Measurements from ENCODE around the gene NAPEPLD.
"Not testable (repeated sequence)": the region's sequence is repeated elsewhere in the genome, so short reads cannot be mapped to it uniquely, and the experiment has no call there.

NAPEPLD gene

DNA sequence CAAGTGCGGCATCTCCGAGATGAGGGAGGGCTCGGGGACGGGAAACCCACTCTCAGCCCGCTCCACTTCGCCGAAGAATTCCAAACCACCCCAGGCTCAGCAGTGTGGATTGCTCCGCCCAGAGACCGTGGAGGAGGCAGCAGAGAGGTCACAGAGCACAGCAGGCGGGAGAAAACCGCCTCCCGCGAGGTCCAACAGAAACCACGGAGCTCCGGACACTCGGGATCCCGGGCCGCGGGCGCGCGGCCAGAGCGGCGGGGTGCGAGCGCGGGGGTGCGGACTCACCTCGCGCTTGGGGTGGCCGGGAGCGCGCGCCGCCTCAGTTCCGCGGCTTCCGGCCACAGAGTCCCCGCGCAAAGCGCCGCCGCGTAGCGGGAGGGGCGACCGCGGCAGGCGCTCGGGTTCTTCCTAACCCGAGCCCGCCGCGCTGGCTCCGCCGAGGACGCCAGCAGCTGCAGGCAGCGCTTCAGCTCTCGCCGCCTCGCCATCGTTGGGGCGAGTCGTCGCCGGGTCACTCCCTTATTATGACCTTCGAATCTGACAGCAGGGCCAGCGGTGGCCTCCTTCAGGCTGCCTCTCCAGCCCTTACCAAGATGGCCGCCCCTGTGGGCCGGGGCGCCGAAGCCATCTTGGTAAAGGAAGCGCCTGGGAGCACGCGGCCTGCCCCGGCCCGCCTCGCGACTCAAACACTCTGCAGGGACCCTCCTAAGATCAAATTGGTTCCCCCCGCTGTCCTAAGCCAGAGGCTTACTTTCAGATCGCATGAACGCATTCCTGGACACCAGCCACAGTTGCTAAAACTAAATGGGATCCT lies at the start of gene NAPEPLD:
TSS of gene NAPEPLD (minus strand) at position 106 of the 814 bp plus-strand sequence. CDS start 20,323 bp downstream, outside the sequence.
- peak; percentile 60 for DNase-seq (ENCODE audit: low read depth)

GRCh38 chr7:103198079-103198478 lies 49.2 kb upstream of the NAPEPLD start:
- DNase-seq (ENCODE audit: low read depth), result not testable (repeated sequence)

DNA sequence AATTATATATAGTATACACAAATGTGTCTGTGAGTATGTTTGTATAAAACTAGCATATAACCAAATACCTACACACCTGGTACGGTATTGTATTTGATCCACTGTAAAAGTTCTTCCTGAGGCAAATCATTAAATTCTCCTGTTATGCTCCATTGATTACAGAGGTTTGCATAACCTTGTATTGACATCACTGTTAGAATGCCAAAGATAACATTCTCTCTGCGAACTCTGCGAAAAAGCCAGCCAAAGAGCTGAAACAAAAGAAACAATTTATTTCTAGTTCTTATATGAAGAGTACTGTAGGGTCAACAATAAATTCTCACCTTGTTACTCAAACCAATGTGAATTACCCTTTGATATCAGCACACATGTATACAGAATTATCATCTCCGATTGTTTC lies 46.5 kb upstream of the NAPEPLD start:
- DNase-seq (ENCODE audit: low read depth), result not testable (repeated sequence)

DNA sequence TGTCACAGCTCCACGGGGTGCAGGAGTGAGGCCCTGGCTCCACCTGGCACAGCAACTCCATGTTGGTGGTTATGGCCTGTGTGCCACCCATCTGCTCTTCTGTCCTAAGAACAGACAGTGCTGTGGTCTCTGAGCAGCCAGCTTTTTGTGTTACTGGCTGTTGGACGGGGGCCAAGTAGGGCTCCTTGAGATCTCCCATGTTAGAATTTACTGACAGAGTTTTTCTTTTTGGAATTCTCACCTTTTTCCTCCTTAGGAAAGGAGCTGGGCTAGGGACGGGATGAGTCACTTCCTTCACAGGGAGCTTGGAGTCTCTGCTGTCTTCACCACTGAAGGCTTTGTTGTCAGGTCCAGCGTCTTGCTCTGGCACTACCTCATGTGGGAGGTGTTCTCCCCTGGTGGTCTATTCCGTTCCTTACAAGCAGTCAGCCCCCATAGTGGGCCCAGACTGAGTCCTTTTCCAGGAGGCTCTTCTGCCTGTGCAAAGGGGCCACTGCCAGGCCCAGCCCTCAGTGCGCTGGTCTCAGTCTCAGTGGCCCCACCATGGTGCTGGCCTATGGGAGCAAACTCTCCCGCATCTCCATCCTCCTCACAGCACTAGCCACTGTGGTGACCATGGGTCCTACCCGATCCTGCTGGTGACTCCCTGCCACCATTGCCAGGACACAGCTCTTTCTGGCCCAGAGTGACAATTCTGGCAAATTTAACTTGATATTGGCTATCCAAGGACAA lies 23.7 kb upstream of the NAPEPLD start:
- not testable (repeated sequence) for DNase-seq (ENCODE audit: low read depth)

DNA sequence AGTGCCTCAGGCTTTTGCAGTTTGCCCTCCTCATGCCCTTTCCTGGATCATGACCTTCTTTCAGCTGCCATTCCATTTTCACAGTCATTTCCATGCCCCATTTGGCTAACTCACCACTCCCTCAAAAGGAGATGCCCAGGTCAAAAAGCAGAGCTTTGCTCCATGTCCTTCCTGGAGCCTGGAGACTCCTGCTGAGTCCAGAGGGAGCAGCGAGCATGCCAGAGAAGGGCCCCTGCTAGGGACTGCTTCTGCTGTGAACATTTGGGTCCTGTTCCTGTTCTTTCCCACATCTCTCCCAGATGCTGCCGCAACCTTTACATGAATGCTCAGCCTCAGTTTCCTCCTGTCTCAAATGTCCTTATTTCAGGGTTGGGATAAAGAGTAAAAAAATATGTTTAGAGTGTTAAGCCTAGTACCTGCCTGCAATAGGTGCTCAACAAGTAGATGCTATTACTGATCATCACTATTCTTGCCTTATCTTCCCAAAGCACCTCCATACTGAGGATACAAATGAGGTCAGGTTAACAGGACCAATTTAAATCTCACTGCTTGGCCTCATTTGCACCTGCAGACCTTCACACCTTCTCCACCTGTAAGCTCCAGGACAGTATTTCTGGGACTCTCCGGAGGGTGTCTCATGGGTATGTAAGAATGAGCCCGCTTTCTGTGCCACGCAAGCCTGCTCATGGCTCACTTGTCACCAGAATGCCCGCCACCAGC lies 23.0 kb upstream of the NAPEPLD start:
- DNase-seq (ENCODE audit: low read depth), result not testable (repeated sequence)

DNA sequence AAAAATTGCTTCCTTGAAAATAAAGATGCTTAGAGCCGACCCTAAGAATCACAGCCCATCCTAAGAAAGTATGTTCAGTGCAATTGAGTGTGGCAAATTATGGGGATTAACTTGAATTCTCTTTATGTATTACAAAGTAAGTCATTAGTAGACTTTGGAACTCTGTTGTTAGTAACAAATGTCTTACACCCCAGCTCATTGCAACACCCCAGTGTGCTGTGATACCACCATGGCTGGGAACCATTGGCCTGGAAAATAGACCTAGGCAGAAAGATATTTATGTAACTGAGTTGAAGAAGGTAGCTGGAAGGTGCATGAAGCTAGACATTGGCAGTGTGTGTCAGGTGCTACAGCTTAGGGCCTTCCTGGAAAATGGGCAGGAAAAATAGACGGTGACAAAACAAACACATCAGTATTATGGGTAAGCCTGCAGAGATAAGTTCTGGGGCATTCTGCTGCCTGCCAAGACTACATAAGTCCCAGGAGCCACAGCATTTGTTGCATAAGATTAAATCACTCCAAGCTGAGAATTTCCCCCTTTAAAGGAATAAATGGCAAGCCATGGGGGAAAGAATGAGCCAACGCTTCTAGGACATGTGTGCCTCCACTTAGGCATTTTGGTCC lies 18.1 kb upstream of the NAPEPLD start:
- DNase-seq (ENCODE audit: low read depth), result not testable (repeated sequence)

DNA sequence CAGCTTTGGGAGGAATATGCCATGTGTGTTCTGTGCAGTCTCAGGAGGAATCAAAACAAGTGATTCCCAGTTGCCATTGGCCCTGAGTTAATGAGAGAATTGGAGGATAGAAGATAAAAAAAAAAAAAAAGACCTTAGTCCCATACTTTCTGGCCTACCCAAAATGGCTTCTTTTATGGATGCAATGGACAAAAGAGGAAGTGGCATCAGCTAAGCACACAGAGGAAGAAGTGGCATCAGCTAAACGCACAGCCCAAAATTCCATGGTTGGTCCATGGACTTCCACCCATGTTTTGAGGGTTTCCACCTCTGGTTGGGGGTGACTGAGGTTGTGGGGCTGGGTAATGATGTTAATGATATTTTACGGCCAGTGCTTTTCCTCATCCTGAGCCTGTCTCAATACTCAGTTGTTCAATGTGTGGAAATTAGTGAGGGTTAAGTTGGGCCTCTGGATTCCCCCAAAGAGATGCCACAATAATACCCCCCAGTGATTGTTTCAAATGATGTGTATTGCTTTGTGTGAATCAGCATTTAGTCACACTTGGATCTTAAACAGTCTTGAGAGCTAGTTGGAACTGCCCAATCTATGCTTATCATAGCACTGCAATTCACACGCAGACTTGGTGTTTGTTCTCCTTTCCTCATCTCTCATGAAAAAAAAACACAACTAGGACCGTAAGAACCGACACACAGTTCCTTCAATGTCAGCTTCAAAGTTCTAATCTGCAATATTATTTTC lies 14.4 kb upstream of the NAPEPLD start:
- DNase-seq (ENCODE audit: low read depth), result not testable (repeated sequence)

DNA sequence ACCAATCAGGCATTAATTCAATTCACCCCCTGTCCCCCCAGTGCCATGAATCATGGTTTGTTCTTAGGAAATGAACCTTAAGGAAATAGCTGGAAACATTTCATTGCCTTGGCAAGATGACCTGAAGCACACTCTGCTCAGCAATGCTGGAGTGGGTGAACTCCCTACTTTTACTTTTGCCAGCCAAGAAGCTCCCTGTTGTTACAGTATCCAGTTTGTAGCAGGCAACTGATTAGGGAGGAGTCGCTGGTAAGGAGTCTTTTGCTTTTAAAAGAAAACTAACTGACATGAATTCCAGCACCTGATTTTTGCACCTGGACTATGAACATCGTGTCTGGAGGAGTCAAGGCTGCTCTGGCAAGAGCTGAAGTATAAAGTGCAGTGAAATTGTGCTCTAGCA lies 13.7 kb upstream of the NAPEPLD start:
- not testable (repeated sequence) for DNase-seq (ENCODE audit: low read depth)

GRCh38 chr7:103161998-103162616 lies 13.2 kb upstream of the NAPEPLD start:
- not testable (repeated sequence) for DNase-seq (ENCODE audit: low read depth)

- not testable (repeated sequence) for DNase-seq (ENCODE audit: low read depth)
Measured at GRCh38 chr7:103159072-103159471, 10.2 kb upstream of the NAPEPLD start.

- not testable (repeated sequence) for DNase-seq (ENCODE audit: low read depth)
Measured at GRCh38 chr7:103155331-103156024, 6.6 kb upstream of the NAPEPLD start.

- no peak for DNase-seq (ENCODE audit: low read depth)
Measured at GRCh38 chr7:103154042-103154441, 5.1 kb upstream of the NAPEPLD start.

DNA sequence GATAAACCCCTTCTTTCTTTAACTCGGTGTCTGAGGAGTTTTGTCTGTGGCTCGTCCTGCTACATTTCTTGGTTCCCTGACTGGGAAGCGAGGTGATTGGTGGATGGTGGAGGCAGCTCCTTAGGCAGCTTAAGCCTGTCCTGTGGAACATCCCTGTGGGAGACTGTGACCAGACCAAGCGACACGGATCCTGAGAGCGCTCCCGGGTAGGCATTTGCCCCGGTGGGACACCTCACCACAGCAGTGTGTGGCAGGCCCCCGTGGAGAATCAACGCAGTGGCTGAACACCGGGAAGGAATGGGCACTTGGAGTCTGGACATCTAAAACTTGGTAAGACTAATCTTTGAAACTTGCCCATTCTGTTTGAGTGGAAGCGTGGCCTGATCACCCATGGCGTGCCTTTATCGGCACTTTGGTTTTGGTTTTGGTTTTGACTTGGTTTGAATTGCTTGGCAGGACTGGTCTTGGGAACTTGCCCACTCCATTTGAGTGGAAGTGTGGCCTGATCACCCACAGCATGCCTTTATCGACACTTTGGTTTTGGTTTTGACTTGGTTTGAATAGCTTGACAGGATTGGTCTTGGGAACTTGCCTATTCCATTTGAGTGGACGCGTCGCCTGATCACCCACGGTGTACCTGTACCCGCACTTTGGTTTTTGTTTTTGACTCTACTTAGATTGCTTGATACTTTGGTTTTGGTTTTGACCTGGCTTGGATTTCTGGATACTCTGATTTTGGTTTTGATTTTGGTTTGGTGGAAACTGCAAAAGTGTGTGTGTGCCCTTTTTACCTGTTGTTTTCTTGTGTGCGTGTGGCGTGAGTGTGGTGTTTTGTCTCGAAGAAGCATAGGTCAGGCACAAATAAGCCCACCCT lies 4.1 kb upstream of the NAPEPLD start:
- not testable (repeated sequence) for DNase-seq (ENCODE audit: low read depth)

GRCh38 chr7:103151993-103152676 lies 3.2 kb upstream of the NAPEPLD start:
- not testable (repeated sequence) for DNase-seq (ENCODE audit: low read depth)

GRCh38 chr7:103150192-103150591 lies 1.3 kb upstream of the NAPEPLD start:
- DNase-seq (ENCODE audit: low read depth), result no peak

DNA sequence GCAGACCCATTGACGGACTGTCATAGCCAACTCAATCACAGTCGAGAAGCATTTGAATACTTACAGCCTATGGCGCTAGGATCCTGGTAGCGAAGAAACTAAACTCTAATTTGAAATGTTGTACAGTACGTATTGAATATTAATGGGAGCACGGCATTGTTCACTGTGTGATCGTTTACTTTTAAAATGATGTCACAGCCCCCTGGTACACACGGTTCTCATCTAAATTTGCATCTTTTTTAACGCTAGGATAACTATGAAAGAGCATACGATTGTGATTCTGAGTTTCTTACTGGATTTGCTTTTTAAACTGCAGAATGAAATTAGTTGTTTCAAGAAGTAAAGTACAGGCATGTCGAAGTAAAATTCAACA lies 895 bp upstream of the NAPEPLD start:
- DNase-seq (ENCODE audit: low read depth), result no peak

DNA sequence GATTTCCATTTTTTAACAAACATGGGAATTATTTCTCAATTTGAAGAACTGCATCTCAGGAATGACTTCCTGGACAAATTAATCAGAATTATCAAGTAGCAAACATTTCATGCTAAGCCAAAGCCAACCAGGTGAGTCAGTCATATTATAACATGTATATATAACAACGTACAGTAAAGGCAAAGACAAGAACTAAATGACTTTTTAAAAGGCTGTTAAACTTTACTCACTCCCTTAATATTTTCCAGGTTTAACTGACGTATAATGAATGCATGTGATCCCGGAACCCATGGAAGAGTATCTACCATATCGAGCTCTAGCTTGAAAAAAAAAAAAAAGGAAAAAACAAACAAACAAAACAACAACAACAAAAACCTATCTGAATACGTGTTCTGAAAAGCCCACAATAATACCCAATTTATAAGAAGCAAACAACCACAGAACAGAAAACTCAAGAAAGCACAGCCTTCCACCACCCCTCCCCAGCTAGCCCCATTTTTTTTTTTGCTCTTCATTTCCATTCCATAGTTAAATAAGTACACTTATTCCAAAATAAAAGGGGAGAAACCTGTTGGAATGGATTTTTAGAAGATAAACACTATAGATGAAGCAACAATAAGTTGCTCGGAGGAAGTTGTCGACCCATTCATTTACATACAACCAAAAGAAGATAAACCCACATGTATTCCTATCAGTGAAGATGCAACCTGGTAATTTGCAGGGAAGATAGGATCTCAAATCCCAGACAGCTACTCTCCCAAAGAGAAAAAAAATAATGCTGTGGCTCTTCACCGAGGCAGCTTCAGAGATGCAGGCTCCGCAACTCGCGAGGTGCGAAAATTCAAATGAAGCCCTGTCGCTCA lies 537 bp downstream of the NAPEPLD start:
- DNase-seq (ENCODE audit: low read depth), result no peak

- not testable (repeated sequence) for DNase-seq (ENCODE audit: low read depth)
Measured at GRCh38 chr7:103144754-103145153, 4.1 kb downstream of the NAPEPLD start.
